Caki2 (cell line): ENCODE results near the gene STMN3. TPM values are rescaled to one million over a fixed set of nuclear protein-coding genes. Genes with fewer than 3 reads are reported as not detected.
"Not testable (repeated sequence)": the region's sequence is repeated elsewhere in the genome, so short reads cannot be mapped to it uniquely, and the experiment has no call there.

Experiments used
- DNase-seq: peaks from one replicate; pipeline ENCODE4 v3.0.0-alpha.2; 2015; ENCODE audit warnings: low read depth
- in situ Hi-C: cut with HindIII; loops from 2 replicates; pipeline ENCODE4 v1.10.0; 2016; ENCODE audit warnings: low sequenced_read_pairs, low pct_unique_long_range_greater_than_20kb, mixed read lengths
- total RNA-seq: library from RNA; depleted of rRNA; stranded (reverse); fragments of >200 nt; shearing (Covaris generic); gene quantifications from 2 replicates; pipeline ENCODE4 v1.2.3, GENCODE V29; 2014; ENCODE audit warnings: low replicate concordance

The STMN3 gene
- total RNA-seq, 1 experiment from 2014 or later, result 70.6 TPM

DNA sequence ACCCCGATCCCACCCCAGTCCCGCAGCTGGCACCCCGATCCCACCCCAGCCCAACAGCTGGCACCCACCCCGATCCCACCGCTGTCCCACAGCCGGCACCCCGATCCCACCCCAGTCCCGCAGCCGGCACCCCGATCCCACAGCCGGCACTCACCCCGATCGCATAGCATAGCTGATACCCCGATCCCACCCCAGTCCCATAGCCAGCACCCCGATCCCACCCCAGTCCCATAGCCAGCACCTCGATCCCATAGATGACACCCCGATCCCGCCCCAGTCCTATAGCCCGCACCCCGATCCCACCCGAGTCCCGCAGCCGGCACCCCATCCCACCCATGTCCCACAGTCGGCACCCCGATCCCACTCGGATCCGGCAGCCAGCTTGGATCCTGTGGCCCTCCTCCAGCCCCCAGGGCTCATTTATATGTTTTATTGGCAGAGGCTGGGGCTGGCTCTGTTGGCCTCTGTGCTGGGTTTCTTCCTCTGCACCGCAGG is 25.4 kb downstream of the STMN3 start:
- no peak for DNase-seq
- in situ Hi-C loops, result no loop called here

DNA sequence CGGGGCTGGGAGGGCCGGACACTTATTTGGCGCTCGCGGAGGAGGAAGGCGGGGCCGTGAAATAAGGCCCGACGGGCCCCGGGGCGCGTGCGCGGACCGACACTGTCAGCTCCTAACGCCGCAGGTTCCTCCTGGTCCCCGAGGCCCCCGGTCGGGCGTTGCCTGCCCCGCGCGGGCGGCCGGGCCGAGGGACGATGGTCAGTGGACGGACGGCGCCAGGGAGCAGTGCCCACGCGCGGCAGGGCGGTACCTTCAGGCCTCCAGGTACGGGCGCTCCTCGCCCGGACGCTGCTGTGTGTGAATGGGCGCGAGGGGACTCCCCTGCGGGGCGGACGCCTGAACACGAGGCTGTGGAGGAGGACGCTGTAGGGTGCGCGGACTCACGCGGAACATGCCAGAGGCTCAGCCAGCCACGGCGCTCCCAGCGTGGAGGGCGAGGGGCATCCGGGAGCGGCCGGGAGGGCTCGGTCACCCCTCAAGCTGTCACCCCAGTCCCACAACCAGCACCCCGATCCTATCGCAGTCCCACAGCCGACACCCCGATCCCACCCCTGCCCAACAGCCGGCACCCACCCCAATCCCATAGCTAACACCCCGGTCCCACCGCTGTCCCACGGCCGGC is 26.0 kb downstream of the STMN3 start:
- in situ Hi-C loops, result no loop called here
- DNase-seq, result peak; percentile 94

DNA sequence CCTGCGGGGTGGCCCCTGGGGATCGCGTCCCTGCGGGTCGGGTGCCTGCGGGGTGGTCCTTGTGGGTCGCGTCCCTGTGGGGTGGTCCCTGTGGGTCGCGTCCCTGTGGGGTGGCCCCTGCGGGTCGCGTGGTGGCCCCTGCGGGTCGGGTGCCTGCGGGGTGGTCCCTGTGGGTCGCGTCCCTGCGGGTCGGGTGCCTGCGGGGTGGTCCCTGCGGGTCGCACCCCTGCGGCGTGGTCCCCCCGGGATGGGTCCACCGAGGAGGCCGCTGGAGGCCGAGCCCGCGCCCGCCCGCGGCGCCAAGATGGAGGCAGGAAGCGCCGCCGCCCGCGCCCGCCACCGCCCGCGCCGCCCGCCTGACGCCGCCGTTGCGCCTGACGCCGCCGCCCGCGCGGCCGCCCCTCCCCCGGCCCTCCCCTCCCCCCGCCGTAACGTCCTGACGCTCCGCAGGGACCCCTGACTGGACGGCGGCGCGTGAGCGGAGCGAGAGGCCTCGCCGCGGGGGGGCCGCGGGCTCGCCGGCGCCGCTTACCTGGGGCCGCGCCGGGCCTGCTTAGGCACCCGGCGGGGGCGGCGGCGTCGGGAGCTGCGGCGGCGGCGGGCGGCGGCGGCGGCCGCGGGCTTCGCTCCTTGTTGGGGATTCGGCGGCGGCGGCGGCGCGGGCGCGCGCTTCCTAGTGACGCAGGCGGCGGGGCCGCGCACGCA is 26.6 kb downstream of the STMN3 start, which contains the start of gene GMEB2:
TSS of gene GMEB2 (minus strand) at position 678 of the 705 bp plus-strand sequence. CDS start 7,704 bp downstream, outside the sequence.
- in situ Hi-C loops, result no loop called here

DNA sequence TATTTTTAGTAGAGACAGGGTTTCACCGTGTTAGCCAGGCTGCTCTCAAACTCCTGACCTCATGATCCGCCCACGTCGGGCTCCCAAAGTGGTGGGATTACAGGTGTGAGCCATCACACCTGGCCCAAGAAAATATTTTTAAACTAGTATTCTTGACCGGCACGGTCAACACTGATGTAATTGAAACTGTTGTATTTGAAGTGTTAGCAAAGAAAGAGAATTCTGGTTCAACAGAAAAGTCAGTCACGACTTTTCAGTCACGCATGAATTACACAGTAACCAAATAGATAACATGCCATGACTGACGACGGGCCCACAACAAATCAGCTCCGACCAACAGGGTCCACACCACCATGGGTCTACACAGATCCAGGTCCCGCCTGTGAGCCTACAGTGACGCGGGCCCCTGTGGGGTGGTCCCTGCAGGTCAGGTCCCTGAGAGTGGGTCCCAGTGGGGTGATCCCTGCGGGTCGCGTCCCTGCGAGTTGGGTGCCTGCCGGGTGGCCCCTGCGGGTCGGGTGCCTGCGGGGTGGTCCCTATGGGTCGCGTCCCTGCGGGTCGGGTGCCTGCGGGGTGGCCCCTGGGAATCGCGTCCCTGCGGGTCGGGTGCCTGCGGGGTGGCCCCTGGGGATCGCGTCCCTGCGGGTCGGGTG is 27.3 kb downstream of the STMN3 start:
- in situ Hi-C loops, result no loop called here

More for the DNA sequence above, 26.6 kb downstream of the STMN3 start, which contains the start of gene GMEB2:
- DNase-seq, result peak; percentile 37

DNA sequence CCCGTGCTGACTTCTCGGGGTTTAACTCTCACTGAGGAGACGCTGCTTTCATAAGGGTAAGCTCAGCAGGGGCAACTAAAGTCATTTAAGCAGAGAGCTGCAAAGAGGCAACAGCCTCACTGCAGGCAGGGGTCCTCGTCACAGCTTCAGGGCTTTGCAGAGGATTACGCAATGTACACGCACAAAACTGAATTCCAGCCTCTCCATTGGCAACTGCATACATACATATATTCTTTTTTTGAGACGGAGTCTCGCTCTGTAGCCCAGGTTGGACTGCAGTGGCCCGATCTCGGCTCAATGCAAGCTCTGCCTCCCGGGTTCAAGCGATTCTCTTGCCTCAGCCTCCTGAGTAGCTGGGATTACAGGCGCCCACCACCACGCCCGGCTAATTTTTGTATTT is 28.7 kb downstream of the STMN3 start:
- in situ Hi-C loops, result no loop called here
- no peak for DNase-seq

More for the DNA sequence above, 27.3 kb downstream of the STMN3 start:
- DNase-seq, result peak; percentile 30

DNA sequence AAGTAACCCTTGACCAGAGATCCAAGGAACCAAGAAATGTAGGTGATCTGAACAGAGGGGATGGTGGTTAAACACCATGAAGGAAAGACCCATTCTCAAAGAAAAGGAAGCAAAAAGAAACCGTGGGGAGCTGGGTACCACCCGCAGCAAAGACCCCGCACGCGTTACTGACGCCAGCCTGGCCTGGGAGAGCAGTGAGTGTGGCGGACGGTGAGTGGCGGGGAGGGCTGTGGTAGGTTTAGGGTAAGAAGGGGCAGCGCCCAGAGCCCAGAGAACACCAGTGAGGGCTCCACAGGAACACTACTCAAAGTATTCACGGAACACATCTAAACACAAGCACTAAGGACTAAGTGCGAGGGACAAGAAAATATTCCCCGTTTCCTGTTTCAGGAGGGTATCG is 30.5 kb downstream of the STMN3 start:
- in situ Hi-C loops, result no loop called here
- DNase-seq, result no peak

DNA sequence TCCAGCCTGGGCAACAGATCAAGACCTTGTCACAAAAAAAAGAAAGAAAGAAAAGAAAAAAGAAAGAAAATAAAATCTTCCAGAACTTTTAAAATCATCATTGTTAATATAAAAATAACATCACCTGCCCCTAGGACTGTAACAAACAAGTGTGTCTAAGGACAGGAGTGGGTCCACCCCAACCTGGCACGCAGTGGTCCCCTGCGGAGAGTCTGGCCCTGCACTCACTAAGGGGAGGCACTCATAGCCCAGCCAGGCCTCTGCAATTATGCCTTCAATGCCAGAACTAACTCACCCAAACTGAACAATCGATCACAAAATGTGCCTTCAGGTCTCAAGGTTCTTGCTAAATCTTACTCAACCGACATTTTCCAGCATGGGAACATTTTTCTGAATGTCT is 31.1 kb downstream of the STMN3 start:
- in situ Hi-C loops, result no loop called here
- no peak for DNase-seq

DNA sequence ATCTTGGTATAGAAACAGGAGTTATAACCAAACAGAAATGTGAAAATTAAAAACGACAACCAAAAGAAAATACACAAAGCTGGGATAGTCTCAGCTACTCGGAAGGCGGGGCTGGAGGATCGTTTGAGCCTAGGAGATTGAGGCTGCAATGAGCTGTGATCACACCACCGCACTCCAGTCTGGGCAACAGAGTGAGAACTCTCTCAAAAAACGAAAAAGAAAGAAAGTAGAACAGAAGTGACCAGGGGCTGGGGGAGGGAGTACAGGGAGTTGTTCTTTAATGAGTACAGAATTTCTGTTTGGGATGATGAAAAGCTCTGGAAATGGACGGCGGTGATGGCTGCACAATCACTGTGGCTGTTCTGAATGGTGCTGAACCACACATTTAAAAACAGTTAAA is 32.2 kb downstream of the STMN3 start:
- no peak for DNase-seq
- in situ Hi-C loops, result no loop called here

DNA sequence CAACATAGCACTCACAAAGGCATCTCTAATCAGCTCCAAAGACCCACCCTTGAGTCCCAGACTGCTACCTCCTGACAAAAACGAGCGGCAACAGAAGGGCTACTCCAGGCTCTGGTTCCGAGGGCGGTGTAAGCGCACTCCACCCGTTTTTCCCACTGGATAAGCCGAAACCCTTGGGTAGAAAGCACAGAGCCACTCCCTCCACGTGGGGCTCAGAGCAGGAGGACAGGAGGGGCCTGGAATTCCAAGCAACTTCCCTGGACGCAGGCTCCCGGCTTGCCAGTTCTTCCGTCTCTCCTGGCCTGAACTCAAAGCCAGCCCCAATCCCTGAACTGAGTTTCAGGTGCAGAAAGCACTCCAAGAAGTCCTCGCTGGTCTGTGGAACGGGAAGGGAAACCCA is 33.7 kb downstream of the STMN3 start:
- no peak for DNase-seq
- in situ Hi-C loops, result no loop called here

DNA sequence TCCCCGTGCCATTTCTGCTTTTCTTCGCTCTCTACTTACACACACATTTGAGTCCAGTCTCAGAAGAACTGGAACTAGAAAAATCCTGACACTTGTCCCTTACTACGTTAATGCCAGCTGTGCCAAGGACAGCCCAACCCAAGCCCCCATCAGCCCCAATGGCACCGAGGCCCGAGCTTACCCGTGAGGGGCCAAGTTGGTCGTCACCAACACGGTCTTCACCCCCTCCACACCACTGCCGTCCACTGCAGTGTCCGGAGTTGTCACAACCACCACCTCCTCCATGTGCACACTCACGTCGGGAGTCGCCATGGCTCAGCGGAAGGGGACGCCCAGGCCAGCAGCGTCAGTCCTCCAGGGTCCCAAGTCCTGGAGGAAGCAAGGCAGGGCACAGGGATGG is 34.1 kb downstream of the STMN3 start:
- DNase-seq, result no peak
- in situ Hi-C loops, result no loop called here

DNA sequence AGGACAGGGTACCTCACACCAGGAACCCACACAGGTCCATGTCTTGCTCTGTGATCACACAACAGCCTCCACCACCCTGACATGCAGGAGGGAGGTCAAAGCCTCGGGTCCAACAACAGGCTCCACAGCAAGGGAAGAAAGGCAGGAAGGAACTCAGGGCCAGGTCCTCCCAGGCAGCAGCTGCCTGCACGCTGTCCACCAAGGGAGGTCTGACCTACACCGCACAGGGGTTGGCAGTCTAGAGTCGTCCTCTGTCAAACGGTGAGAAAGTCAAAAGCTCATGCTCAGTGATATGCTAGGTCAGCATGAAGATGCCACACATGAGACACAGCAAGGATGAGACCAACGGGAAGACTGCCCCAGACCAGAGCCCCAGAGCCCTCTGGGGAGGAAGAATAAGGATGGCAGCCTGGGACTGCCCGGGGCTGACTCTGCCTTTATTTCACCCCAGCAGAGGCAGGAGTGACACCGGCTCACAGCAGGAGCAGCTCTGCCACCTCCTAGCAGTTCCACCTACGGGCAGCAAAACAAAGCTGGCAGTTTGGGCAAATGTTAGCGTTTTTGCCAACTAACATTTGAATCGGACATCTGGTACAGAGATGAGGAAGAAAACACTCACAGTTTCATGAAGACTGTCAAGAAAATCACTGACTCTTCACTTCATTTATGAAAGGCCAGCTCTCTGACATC is 34.8 kb downstream of the STMN3 start:
- no peak for DNase-seq
- in situ Hi-C loops, result no loop called here

DNA sequence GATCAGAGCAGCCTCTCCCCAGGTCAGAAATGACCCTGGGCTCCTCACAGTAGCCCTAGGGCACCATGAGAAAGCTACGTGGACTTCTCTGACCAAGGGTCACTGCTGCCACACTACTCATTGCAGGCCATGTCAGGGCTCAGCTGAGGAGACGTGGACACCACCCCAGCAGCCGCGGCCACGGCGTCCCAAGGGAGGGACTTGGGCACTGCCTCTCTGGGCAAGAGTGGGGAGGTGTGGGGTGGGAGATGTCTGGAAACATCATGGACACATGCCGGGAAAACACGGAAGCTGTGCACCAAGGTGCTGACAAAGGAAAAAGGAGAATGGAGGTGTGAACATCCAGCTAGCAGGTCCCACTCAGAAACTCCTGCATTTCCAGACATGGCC is 35.4 kb downstream of the STMN3 start:
- DNase-seq, result no peak

DNA sequence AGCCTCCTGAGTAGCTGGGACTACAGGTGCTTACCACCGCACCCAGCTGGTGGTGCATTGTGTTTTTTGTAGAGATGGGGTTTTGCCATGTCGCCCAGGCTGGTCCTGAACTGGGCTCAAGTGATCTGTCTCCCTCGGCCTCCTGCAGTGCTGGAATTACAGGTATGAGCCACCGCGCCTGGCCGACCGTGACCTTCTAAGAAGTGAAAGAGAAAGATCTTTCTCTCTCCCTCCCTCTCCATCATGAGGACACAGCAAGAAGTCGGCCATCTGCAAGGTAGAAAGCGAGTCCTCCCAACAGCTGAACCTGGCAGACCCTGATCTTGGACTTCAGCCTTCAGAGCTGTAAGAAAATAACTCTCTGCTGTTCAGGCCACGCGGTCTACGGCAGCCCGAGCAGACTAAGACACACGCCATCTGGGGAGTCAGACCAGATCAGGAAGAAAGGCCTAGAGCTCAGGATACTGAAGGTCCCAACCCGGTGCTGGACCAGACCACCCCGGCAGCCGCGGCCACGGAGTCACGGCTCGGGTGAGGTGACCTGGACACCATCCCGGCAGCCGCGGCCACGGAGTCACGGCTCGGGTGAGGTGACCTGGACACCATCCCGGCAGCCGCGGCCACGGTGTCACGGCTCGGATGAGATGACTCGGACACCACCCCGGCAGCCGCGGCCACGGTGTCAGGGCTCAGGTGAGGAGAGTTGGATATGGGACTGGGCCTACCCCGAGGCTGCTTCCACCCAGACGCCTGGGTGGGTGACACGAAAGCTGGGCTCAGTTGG is 35.9 kb downstream of the STMN3 start:
- in situ Hi-C loops, result no loop called here
- DNase-seq, result no peak

More for the DNA sequence above, 35.4 kb downstream of the STMN3 start:
- in situ Hi-C loops, result no loop called here

DNA sequence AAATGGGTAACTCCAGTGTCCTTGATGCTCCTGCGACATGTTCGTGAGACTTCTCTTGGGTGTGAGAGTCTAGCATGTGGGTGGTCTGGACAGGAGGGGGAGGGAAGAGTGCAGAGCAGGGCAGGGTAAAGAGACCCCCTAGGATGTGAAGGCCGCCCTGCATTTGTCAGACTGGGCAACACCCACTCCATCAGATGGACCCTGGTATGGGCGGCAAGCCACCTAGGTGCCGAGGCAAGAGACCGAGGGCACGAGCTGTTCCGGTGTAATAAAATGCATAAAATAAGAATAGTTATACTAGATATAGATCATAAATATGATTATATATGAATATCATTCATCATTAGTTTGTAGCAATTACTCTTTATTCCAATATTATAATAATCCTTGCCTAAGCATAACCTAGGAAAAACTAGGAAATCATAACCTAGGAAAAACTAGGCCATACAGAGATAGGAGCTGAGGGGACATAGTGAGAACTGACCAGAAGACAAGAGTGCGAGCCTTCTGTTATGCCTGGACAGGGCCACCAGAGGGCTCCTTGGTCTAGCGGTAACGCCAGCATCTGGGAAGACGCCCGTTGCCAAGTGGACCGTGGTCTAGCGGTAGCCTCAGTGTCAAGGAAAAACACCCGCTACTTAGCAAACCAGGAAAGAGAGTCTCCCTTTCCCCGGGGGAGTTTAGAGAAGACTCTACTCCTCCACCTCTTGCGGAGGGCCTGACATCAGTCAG is 39.2 kb downstream of the STMN3 start:
- in situ Hi-C loops, result not testable (repeated sequence)

DNA sequence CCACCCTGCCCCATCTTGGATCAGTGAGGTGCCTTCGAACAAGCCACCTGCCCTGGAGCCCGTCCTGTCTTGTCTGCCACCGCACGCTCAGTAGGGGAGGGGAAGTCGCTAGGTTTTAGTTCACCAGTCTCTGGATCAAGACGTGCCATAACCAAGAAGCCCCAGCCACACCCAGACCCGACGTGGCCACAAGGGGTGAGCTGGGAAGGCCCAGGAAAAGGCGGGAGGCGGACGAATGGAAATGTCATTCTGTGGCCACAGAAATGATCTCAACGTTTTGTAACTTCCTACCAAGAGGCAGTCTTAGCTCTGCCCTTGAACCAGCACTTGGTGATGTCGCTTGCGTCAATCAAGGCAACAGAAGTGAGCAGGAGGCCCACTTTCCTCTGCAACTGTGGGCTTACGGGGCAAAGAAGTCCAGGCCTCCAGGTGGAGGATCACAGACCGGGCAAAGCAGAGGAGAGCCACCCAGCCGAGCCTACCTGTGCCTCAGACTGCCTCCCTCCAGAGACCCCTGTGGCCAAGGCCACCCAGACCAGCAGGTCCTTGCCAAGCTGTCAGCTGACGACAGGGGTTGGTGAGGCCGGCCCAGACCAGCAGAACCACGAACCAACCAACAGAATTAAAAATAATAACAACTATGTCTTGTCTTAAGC is 40.8 kb downstream of the STMN3 start:
- no peak for DNase-seq

More for the DNA sequence above, 39.2 kb downstream of the STMN3 start:
- DNase-seq, result not testable (repeated sequence)

DNA sequence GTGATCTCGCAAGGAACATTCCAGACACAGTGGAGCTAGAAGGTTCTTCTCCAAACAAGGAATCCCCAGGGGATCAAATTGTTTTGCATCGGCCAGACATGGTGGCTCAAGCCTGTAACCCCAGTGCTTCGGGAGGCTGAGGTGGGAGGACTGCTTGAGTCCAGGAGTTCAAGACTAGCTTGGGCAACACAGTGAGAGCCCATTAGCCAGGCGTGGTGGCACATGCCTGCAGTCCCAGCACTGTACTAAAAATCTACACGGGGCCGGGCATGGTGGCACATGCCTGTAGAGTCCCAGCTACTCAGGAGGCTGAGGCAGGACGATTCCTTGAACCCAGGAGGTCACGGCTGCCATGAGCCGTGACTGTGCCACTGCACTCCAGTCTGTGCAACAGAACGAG is 41.6 kb downstream of the STMN3 start:
- no peak for DNase-seq
- in situ Hi-C loops, result no loop called here

More for the DNA sequence above, 40.8 kb downstream of the STMN3 start:
- in situ Hi-C loops, result no loop called here
